ENCODE measurements around the gene SLC12A5.

SLC12A5 gene

GRCh38 chr20:46027245-46027853, 1.7 kb upstream of the SLC12A5 start:
- DNase-seq (ENCODE audit: low read depth) = peak; percentile 72
- H3K4me3 ChIP-seq (replicated peaks; ENCODE audit: low read depth, low read length) = no peak overlapping the region
- no peak for TF ChIP-seq CTCF (IDR thresholded peaks at IDR 0.05; ENCODE audit: low read length, missing control alignments)

- no peak overlapping the region for H3K4me3 ChIP-seq (replicated peaks; ENCODE audit: low read depth, low read length)
- no peak for DNase-seq (ENCODE audit: low read depth)
- TF ChIP-seq CTCF (IDR thresholded peaks at IDR 0.05; ENCODE audit: low read length, missing control alignments) = no peak
These were observed 905 bp upstream of the SLC12A5 start for GRCh38 chr20:46028110-46028509.

- no peak for DNase-seq (ENCODE audit: low read depth)
- no peak overlapping the region for H3K4me3 ChIP-seq (replicated peaks; ENCODE audit: low read depth, low read length)
- TF ChIP-seq CTCF (IDR thresholded peaks at IDR 0.05; ENCODE audit: low read length, missing control alignments) = no peak
These were observed 1.4 kb downstream of the SLC12A5 start for GRCh38 chr20:46030284-46031013.

- TF ChIP-seq CTCF (IDR thresholded peaks at IDR 0.05; ENCODE audit: low read length, missing control alignments) = no peak
- no peak overlapping the region for H3K4me3 ChIP-seq (replicated peaks; ENCODE audit: low read depth, low read length)
- no peak for DNase-seq (ENCODE audit: low read depth)
These were observed 2.1 kb downstream of the SLC12A5 start for GRCh38 chr20:46031014-46031569.

- no peak overlapping the region for H3K4me3 ChIP-seq (replicated peaks; ENCODE audit: low read depth, low read length)
- no peak for DNase-seq (ENCODE audit: low read depth)
- no peak for TF ChIP-seq CTCF (IDR thresholded peaks at IDR 0.05; ENCODE audit: low read length, missing control alignments)
These were observed 2.8 kb downstream of the SLC12A5 start for GRCh38 chr20:46031701-46032254.

- H3K4me3 ChIP-seq (replicated peaks; ENCODE audit: low read depth, low read length) = no peak overlapping the region
- DNase-seq (ENCODE audit: low read depth) = no peak
- TF ChIP-seq CTCF (IDR thresholded peaks at IDR 0.05; ENCODE audit: low read length, missing control alignments) = no peak
These were observed 5.0 kb downstream of the SLC12A5 start for GRCh38 chr20:46034039-46034438.
